ENCODE data around the gene RUNX1.

Gene RUNX1

GRCh38 chr21:34834852-34835501 lies 214.1 kb downstream of the RUNX1 start:
- no peak for DNase-seq (ENCODE audit: low read depth in 2 of 2)

GRCh38 chr21:34834290-34834689 lies 214.8 kb downstream of the RUNX1 start:
- no peak for TF ChIP-seq CTCF (IDR thresholded peaks at IDR 0.05; ENCODE audit: low read depth, low read length)
- no peak for DNase-seq (ENCODE audit: low read depth in 2 of 2)
- H3K4me3 ChIP-seq (replicated peaks in 1 of 2; ENCODE audit: low read depth in 2 of 2, low read length in 2 of 2), result no peak overlapping the region

More at GRCh38 chr21:34834852-34835501, 214.1 kb downstream of the RUNX1 start:
- TF ChIP-seq CTCF (IDR thresholded peaks at IDR 0.05; ENCODE audit: low read depth, low read length), result no peak
- H3K4me3 ChIP-seq (replicated peaks in 1 of 2; ENCODE audit: low read depth in 2 of 2, low read length in 2 of 2), result no peak overlapping the region

GRCh38 chr21:34833465-34833864 lies 215.6 kb downstream of the RUNX1 start:
- DNase-seq (ENCODE audit: low read depth in 2 of 2), result no peak
- H3K4me3 ChIP-seq (replicated peaks in 1 of 2; ENCODE audit: low read depth in 2 of 2, low read length in 2 of 2), result no peak overlapping the region
- no peak for TF ChIP-seq CTCF (IDR thresholded peaks at IDR 0.05; ENCODE audit: low read depth, low read length)

- peak in 1 of 2 donors; percentile 35 for DNase-seq (ENCODE audit: low read depth in 2 of 2)
- no peak for TF ChIP-seq CTCF (IDR thresholded peaks at IDR 0.05; ENCODE audit: low read depth, low read length)
These were observed 218.5 kb downstream of the RUNX1 start for GRCh38 chr21:34830386-34831170.

GRCh38 chr21:34827445-34828235 lies 221.5 kb downstream of the RUNX1 start:
- no peak for TF ChIP-seq CTCF (IDR thresholded peaks at IDR 0.05; ENCODE audit: low read depth, low read length)
- no peak overlapping the region for H3K4me3 ChIP-seq (replicated peaks in 1 of 2; ENCODE audit: low read depth in 2 of 2, low read length in 2 of 2)
- no peak for DNase-seq (ENCODE audit: low read depth in 2 of 2)

More at GRCh38 chr21:34830386-34831170, 218.5 kb downstream of the RUNX1 start:
- no peak overlapping the region for H3K4me3 ChIP-seq (replicated peaks in 1 of 2; ENCODE audit: low read depth in 2 of 2, low read length in 2 of 2)

- no peak for TF ChIP-seq CTCF (IDR thresholded peaks at IDR 0.05; ENCODE audit: low read depth, low read length)
- DNase-seq (ENCODE audit: low read depth in 2 of 2), result no peak
- H3K4me3 ChIP-seq (replicated peaks in 1 of 2; ENCODE audit: low read depth in 2 of 2, low read length in 2 of 2), result no peak overlapping the region
These were observed 222.3 kb downstream of the RUNX1 start for GRCh38 chr21:34826836-34827235.

Data from cardiac fibroblast (primary cell).